GM19351 (cell line): ENCODE data around the gene TTBK2.
"Not testable (repeated sequence)": the region's sequence is repeated elsewhere in the genome, so short reads cannot be mapped to it uniquely, and the experiment has no call there.

ENCODE experiments used
- ATAC-seq: cut with Tn5 transposase; IDR thresholded peaks from one replicate; pipeline ENCODE4 v1.9.1; 2021; ENCODE audit warnings: mild to moderate bottlenecking, moderate library complexity; ENCODE audit not compliant: unreplicated experiment

The TTBK2 gene

GRCh38 chr15:42920519-42921341 lies at the start of gene TTBK2:
TSS of gene TTBK2 (minus strand) at chr15:42920778. CDS start at chr15:42878617, 42,161 bp downstream.
- peak; percentile 90 for ATAC-seq

- no peak for ATAC-seq
These were observed 43.9 kb upstream of the TTBK2 start for GRCh38 chr15:42964476-42964875.

GRCh38 chr15:42955518-42955917 lies 34.9 kb upstream of the TTBK2 start:
- ATAC-seq = no peak

GRCh38 chr15:42954291-42954690 lies 33.7 kb upstream of the TTBK2 start:
- ATAC-seq = no peak

GRCh38 chr15:42948898-42949297 lies 28.3 kb upstream of the TTBK2 start:
- ATAC-seq = not testable (repeated sequence)

- no peak for ATAC-seq
These were observed 19.9 kb upstream of the TTBK2 start for GRCh38 chr15:42940527-42940926.

- ATAC-seq = no peak
These were observed 19.3 kb upstream of the TTBK2 start for GRCh38 chr15:42939841-42940240.

GRCh38 chr15:42937143-42937542 lies 16.6 kb upstream of the TTBK2 start:
- no peak for ATAC-seq

- ATAC-seq = no peak
These were observed 13.5 kb upstream of the TTBK2 start for GRCh38 chr15:42933886-42934667.

GRCh38 chr15:42932833-42933515 lies 12.4 kb upstream of the TTBK2 start:
- no peak for ATAC-seq

GRCh38 chr15:42931702-42932486 lies 11.3 kb upstream of the TTBK2 start:
- ATAC-seq = no peak

GRCh38 chr15:42929306-42929848 lies 8.8 kb upstream of the TTBK2 start:
- no peak for ATAC-seq

- no peak for ATAC-seq
These were observed 759 bp upstream of the TTBK2 start for GRCh38 chr15:42921342-42921731.

- peak; percentile 25 for ATAC-seq
These were observed 619 bp downstream of the TTBK2 start for GRCh38 chr15:42919799-42920518.

GRCh38 chr15:42919308-42919707 lies 1.3 kb downstream of the TTBK2 start:
- ATAC-seq = no peak

GRCh38 chr15:42918047-42918446 lies 2.5 kb downstream of the TTBK2 start:
- ATAC-seq = no peak

GRCh38 chr15:42915654-42916315 lies 4.8 kb downstream of the TTBK2 start:
- no peak for ATAC-seq

GRCh38 chr15:42914728-42915497 lies 5.7 kb downstream of the TTBK2 start:
- no peak for ATAC-seq
